Fibroblast of lung (primary cell): ENCODE measurements around the gene TERT.
"Not testable (repeated sequence)": the region's sequence is repeated elsewhere in the genome, so short reads cannot be mapped to it uniquely, and the experiment has no call there.

Experiments
- EZH2 ChIP-seq: IDR thresholded peaks from 2 replicates; pipeline ENCODE4 v1.5.1; 2012; ENCODE audit warnings: low read length, control low read depth, mild to moderate bottlenecking; ENCODE audit errors: missing control alignments
- TF ChIP-seq, protein P1 (sequence below), 2 donors: IDR thresholded peaks in 1 of 2; conservative IDR thresholded peaks in 1 of 2; 1 replicate in 1 of 2; 2 replicates in 1 of 2; pipeline ENCODE4 v1.5.1; 2011 to 2012; ENCODE audit warnings: low read length in 2 of 2, control low read depth in 1 of 2, inconsistent platforms in 1 of 2, low read depth in 1 of 2, mild to moderate bottlenecking in 1 of 2

DNA sequence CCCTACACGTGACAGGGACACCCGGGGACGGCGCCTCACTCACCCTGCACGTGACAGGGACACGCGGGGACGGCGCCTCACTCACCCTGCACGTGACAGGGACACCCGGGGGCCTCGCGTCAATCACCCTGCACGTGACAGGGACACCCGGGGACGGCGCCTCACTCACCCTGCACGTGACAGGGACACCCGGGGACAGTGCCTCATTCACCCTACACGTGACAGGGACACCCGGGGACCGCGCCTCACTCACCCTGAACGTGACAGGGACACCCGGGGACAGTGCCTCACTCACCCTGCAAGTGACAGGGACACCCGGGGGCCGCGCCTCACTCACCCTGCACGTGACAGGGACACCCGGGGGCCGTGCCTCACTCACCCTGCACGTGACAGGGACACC, 5.3 kb downstream of the TERT start:
- TF ChIP-seq, protein P1, sequence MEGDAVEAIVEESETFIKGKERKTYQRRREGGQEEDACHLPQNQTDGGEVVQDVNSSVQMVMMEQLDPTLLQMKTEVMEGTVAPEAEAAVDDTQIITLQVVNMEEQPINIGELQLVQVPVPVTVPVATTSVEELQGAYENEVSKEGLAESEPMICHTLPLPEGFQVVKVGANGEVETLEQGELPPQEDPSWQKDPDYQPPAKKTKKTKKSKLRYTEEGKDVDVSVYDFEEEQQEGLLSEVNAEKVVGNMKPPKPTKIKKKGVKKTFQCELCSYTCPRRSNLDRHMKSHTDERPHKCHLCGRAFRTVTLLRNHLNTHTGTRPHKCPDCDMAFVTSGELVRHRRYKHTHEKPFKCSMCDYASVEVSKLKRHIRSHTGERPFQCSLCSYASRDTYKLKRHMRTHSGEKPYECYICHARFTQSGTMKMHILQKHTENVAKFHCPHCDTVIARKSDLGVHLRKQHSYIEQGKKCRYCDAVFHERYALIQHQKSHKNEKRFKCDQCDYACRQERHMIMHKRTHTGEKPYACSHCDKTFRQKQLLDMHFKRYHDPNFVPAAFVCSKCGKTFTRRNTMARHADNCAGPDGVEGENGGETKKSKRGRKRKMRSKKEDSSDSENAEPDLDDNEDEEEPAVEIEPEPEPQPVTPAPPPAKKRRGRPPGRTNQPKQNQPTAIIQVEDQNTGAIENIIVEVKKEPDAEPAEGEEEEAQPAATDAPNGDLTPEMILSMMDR (conservative IDR thresholded peaks at IDR 0.05 in 1 of 2, IDR thresholded peaks at IDR 0.05 in 1 of 2; ENCODE audit: low read depth in 1 of 2, low read length in 2 of 2): not testable (repeated sequence)
- TF ChIP-seq EZH2: not testable (repeated sequence)
